Measurements from ENCODE around the gene LAMC1. TPM values are rescaled to one million over a fixed set of nuclear protein-coding genes. Genes with fewer than 3 reads are reported as not detected.
"Not testable (repeated sequence)": the region's sequence is repeated elsewhere in the genome, so short reads cannot be mapped to it uniquely, and the experiment has no call there.

Gene LAMC1
- total and polyA plus RNA-seq, 2 experiments from 2014 or later, result 78.4 to 185 TPM

GRCh38 chr1:183070234-183070922, 47.2 kb downstream of the LAMC1 start:
- DNase-seq (ENCODE audit: low spot score), result no peak
- Histone ChIP-seq H3K4me2 (no peak overlapping the region), H3K4me3 (no peak overlapping the region), H2AFZ (no peak overlapping the region), H3K9me3 (ENCODE audit: low read depth) (no peaks in the 10 kb centered on the region), H3K79me2 (peaks cover 99% of the 10 kb centered on the region), H3K36me3 (replicated peaks; ENCODE audit: insufficient read depth, low read depth) (no peaks in the 10 kb centered on the region), H3K4me1 (ENCODE audit: insufficient read depth) (peaks cover 7% of the 10 kb centered on the region), H4K20me1 (ENCODE audit: insufficient read depth, poor library complexity, severe bottlenecking) (no peaks in the 10 kb centered on the region), H3K9me2 (replicated peaks; ENCODE audit: insufficient read depth) (no peaks in the 10 kb centered on the region), H3K27ac (no peak overlapping the region), H3K27me3 (no peaks in the 10 kb centered on the region)
- TF ChIP-seq EZH2phosphoT487 (IDR thresholded peaks at IDR 0.05; ENCODE audit: low read depth, severe bottlenecking, unreplicated experiment) (no peak), EZH2 (IDR thresholded peaks at IDR 0.05; ENCODE audit: borderline replicate concordance) (no peak), CTCF (IDR thresholded peaks at IDR 0.05; ENCODE audit: poor library complexity) (no peak)
- 88% methylated on average over 3 of the region's 3 CpGs for whole genome bisulfite sequencing (ENCODE audit: low lambda C conversion rate, missing lambda C conversion rate)

DNA sequence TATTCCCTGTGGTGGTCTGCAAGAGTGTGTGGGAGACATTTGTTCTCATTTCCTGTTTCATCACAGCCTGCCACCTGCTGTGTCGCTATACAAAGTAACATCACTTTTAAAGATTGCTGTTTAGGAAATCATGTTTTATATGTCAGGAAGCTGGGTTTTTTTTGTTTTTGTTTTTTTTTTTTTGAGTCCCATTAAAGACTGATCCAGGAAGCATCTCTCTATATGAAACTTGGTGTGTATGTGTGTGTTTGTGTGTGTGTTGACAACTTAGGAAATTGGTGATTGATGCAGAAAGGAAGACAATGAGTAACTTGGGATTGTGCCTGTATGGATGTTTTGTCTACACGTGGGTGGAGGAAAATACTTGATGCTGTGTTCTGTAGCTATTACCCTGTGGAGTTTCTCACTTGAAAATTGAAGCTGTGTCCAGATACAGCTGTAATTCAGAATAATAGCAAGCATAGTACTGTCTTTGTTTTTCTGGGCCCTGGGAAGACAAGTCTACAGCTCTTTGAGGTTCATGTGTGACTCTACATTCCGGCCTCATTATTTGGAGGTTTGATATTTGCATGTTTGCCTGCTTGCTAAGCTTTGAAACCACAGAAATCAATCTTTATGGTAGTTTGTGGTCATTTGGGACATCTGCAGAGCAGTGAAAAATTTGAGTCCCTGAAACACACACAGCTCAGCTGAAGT, 47.9 kb downstream of the LAMC1 start:
- Histone ChIP-seq H2AFZ (no peak overlapping the region), H3K4me3 (no peak overlapping the region), H3K9me3 (ENCODE audit: low read depth) (no peaks in the 10 kb centered on the region), H3K4me1 (ENCODE audit: insufficient read depth) (peaks cover 10% of the 10 kb centered on the region), H3K4me2 (no peak overlapping the region), H3K9me2 (replicated peaks; ENCODE audit: insufficient read depth) (no peaks in the 10 kb centered on the region), H3K27ac (no peak overlapping the region), H4K20me1 (ENCODE audit: insufficient read depth, poor library complexity, severe bottlenecking) (peaks cover 1% of the 10 kb centered on the region), H3K79me2 (peaks cover 99% of the 10 kb centered on the region), H3K27me3 (no peaks in the 10 kb centered on the region), H3K36me3 (replicated peaks; ENCODE audit: insufficient read depth, low read depth) (no peaks in the 10 kb centered on the region)
- TF ChIP-seq EZH2phosphoT487 (IDR thresholded peaks at IDR 0.05; ENCODE audit: low read depth, severe bottlenecking, unreplicated experiment) (no peak), CTCF (IDR thresholded peaks at IDR 0.05; ENCODE audit: poor library complexity) (no peak), EZH2 (IDR thresholded peaks at IDR 0.05; ENCODE audit: borderline replicate concordance) (no peak)
- DNase-seq (ENCODE audit: low spot score), result no peak
- 72% methylated on average over 3 of the region's 3 CpGs for WGBS (ENCODE audit: low lambda C conversion rate, missing lambda C conversion rate)

GRCh38 chr1:183072595-183072994, 49.4 kb downstream of the LAMC1 start:
- H3K9me2 ChIP-seq (replicated peaks; ENCODE audit: insufficient read depth); DNase-seq (ENCODE audit: low spot score); H3K27me3 ChIP-seq; H2AFZ ChIP-seq; H3K4me3 ChIP-seq; H3K4me2 ChIP-seq; H4K20me1 ChIP-seq (ENCODE audit: insufficient read depth, poor library complexity, severe bottlenecking); H3K9me3 ChIP-seq (ENCODE audit: low read depth); H3K27ac ChIP-seq; H3K36me3 ChIP-seq (replicated peaks; ENCODE audit: insufficient read depth, low read depth): not testable (repeated sequence)
- Histone ChIP-seq H3K79me2 (peaks cover 100% of the 10 kb centered on the region), H3K4me1 (ENCODE audit: insufficient read depth) (peaks cover 13% of the 10 kb centered on the region)
- 84% methylated on average over 7 of the region's 7 CpGs for WGBS (ENCODE audit: low lambda C conversion rate, missing lambda C conversion rate)

DNA sequence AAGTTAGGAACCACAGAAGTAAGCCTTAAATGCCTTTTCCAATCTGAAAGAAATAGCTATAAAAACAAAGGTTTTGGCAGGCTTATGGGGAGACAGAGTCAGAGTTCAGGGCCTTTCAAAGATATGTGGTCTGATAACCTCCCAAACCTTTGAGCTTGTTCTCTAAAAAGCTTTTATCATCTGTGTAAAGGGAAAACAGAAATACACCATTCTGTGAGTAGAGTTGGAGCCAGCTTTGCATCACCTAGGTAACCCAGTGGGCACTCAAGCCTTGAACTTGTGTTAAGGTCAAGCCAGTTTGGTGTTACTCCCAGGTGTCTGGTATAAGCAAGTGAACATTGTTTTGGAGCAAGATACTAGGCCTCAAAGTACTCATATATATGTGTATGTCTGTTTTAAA, 50.1 kb downstream of the LAMC1 start:
- Histone ChIP-seq H3K79me2 (peaks cover 100% of the 10 kb centered on the region), H2AFZ (no peak overlapping the region), H4K20me1 (ENCODE audit: insufficient read depth, poor library complexity, severe bottlenecking) (peaks cover 3% of the 10 kb centered on the region), H3K9me2 (replicated peaks; ENCODE audit: insufficient read depth) (no peaks in the 10 kb centered on the region), H3K36me3 (replicated peaks; ENCODE audit: insufficient read depth, low read depth) (no peaks in the 10 kb centered on the region), H3K4me3 (no peak overlapping the region), H3K4me1 (ENCODE audit: insufficient read depth) (peaks cover 13% of the 10 kb centered on the region), H3K27me3 (no peaks in the 10 kb centered on the region), H3K27ac (no peak overlapping the region), H3K4me2 (no peak overlapping the region), H3K9me3 (ENCODE audit: low read depth) (no peaks in the 10 kb centered on the region)
- DNase-seq (ENCODE audit: low spot score), result no peak
- no peak for TF ChIP-seq EZH2 (IDR thresholded peaks at IDR 0.05; ENCODE audit: borderline replicate concordance)
- no peak for TF ChIP-seq EZH2phosphoT487 (IDR thresholded peaks at IDR 0.05; ENCODE audit: low read depth, severe bottlenecking, unreplicated experiment)
- TF ChIP-seq CTCF (IDR thresholded peaks at IDR 0.05; ENCODE audit: poor library complexity), result no peak

Measured in hepatocyte (in vitro differentiated cells).